Breast epithelium (tissue), 4 donors: ENCODE measurements around the gene BDKRB1. TPM values are rescaled to one million over a fixed set of nuclear protein-coding genes. Genes with fewer than 3 reads are reported as not detected.

Source experiments
- DNase-seq, 2 donors: peaks; one replicate each; pipeline ENCODE4 v3.0.0-alpha.2; 2019; ENCODE audit warnings: low spot score in 2 of 2
- H3K27ac ChIP-seq, 2 donors: fragments of 200-600 bp; sonication (generic) in 1 of 2; one replicate each; pipeline ENCODE4 v1.5.1; 2016 to 2019; ENCODE audit warnings: mild to moderate bottlenecking in 1 of 2
- H3K27me3 ChIP-seq, 2 donors: fragments of 200-600 bp; sonication (generic) in 1 of 2; one replicate each; pipeline versions ENCODE4 v1.5.1 to v1.6.0; 2017 to 2019; ENCODE audit warnings: control low read depth in 1 of 2, mild to moderate bottlenecking in 1 of 2
- H3K36me3 ChIP-seq: fragments of 200-600 bp; one replicate; pipeline ENCODE4 v1.5.1; 2019
- H3K4me1 ChIP-seq, 2 donors: fragments of 200-600 bp; sonication (generic); one replicate each; pipeline ENCODE4 v1.5.1; 2016 to 2019; ENCODE audit warnings: control low read depth in 1 of 2
- H3K4me3 ChIP-seq, 3 donors: fragments of 200-600 bp; sonication (generic); 1 replicate in 2 of 3; 2 replicates in 1 of 3; pipeline ENCODE4 v1.5.1; 2016 to 2019; ENCODE audit warnings: mild to moderate bottlenecking in 3 of 3, moderate library complexity in 2 of 3
- H3K9me3 ChIP-seq, 2 donors: fragments of 200-600 bp; sonication (generic) in 1 of 2; one replicate each; pipeline ENCODE4 v1.5.1; 2016 to 2019; ENCODE audit warnings: control low read depth in 1 of 2
- CTCF ChIP-seq, 3 donors: fragments of 450-650 bp; IDR thresholded peaks; one replicate each; pipeline ENCODE4 v1.5.1; 2016 to 2017; ENCODE audit warnings: antibody characterized with exemption in 3 of 3, mild to moderate bottlenecking in 3 of 3, moderate library complexity in 3 of 3
- POLR2A ChIP-seq: fragments of 450-650 bp; IDR thresholded peaks from one replicate; pipeline ENCODE4 v1.6.1; 2016; ENCODE audit warnings: antibody characterized with exemption, mild to moderate bottlenecking, moderate library complexity
- POLR2AphosphoS5 ChIP-seq, 3 donors: sonication (generic); formaldehyde crosslinking; IDR thresholded peaks; one replicate each; pipeline ENCODE4 v1.6.1; 2017; ENCODE audit warnings: antibody characterized with exemption in 3 of 3
- intact Hi-C: fragments of 100-400 bp; cut with DNase I; formaldehyde crosslinking; loops from one replicate; pipeline ENCODE4 v1.15.1; 2023; ENCODE audit warnings: low total_unique reads
- total RNA-seq, 3 donors: library from RNA; depleted of rRNA; stranded (reverse); fragments of >200 nt; gene quantifications; one replicate each; pipeline ENCODE4 v1.1.0, GENCODE V29; 2016

BDKRB1 gene
- total RNA-seq, 3 donors from 2014 or later = 5.9 TPM; not detected in 2

DNA sequence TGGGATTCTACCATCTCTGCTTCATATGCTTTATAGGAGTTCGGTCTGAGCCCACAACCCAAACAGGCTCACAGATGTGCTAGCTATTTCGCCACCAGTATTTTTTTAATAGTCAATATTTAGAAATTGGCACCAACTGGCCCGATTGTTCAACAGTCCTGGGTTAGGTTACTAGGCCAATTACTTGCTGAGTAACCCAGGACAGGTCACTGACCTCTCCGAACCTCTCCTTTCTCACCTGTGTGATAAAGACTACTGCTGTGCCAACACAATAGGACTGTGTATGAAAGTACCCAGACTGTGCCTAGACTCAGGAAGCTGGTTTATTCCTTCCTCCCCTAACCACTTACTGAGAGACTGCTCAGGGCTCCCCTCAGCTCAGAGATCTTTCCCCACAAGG lies 43.1 kb upstream of the BDKRB1 start:
- Histone ChIP-seq H3K4me1 (no peaks in the 10 kb centered on the region), H3K9me3 (peaks cover 0 to 6% of the 10 kb centered on the region in 2 donors), H3K27me3 (no peaks in the 10 kb centered on the region), H3K27ac (peak overlapping the region in 1 of 2 donors; percentile 52), H3K36me3 (no peaks in the 10 kb centered on the region), H3K4me3 (no peak overlapping the region)
- intact Hi-C loops = no loop called here
- TF ChIP-seq CTCF (IDR thresholded peaks at IDR 0.05) (no peak), POLR2A (no peak), POLR2AphosphoS5 (IDR thresholded peaks at IDR 0.05) (no peak)
- no peak for DNase-seq

- H3K27ac ChIP-seq = peak overlapping the region in 1 of 2 donors; percentile 52
- TF ChIP-seq CTCF (IDR thresholded peaks at IDR 0.05) (no peak), POLR2AphosphoS5 (IDR thresholded peaks at IDR 0.05) (no peak), POLR2A (no peak)
- no peak for DNase-seq
- intact Hi-C loops = no loop called here
- H3K9me3 ChIP-seq = peaks cover 0 to 6% of the 10 kb centered on the region in 2 donors
- no peaks in the 10 kb centered on the region for H3K4me1 ChIP-seq
- no peaks in the 10 kb centered on the region for H3K36me3 ChIP-seq
- no peaks in the 10 kb centered on the region for H3K27me3 ChIP-seq
- no peak overlapping the region for H3K4me3 ChIP-seq
Measured at GRCh38 chr14:96213871-96214465, 42.0 kb upstream of the BDKRB1 start.

- no peak for DNase-seq
- H3K4me1 ChIP-seq = no peaks in the 10 kb centered on the region
- H3K4me3 ChIP-seq = no peak overlapping the region
- intact Hi-C loops = no loop called here
- TF ChIP-seq CTCF (IDR thresholded peaks at IDR 0.05) (no peak), POLR2A (no peak), POLR2AphosphoS5 (IDR thresholded peaks at IDR 0.05) (no peak)
- no peaks in the 10 kb centered on the region for H3K36me3 ChIP-seq
- H3K27me3 ChIP-seq = no peaks in the 10 kb centered on the region
- peaks cover 0 to 6% of the 10 kb centered on the region in 2 donors for H3K9me3 ChIP-seq
- H3K27ac ChIP-seq = no peak overlapping the region
Measured at GRCh38 chr14:96214793-96215192, 41.2 kb upstream of the BDKRB1 start.

- intact Hi-C loops = no loop called here
Measured at GRCh38 chr14:96215452-96216244, 40.4 kb upstream of the BDKRB1 start.

More at GRCh38 chr14:96215452-96216244, 40.4 kb upstream of the BDKRB1 start:
- no peaks in the 10 kb centered on the region for H3K36me3 ChIP-seq
- peaks cover 0 to 6% of the 10 kb centered on the region in 2 donors for H3K9me3 ChIP-seq
- no peak overlapping the region for H3K4me3 ChIP-seq
- no peaks in the 10 kb centered on the region for H3K4me1 ChIP-seq
- H3K27me3 ChIP-seq = no peaks in the 10 kb centered on the region
- peak overlapping the region; percentile 60 to 69 for H3K27ac ChIP-seq
- DNase-seq = peak in 1 of 2 donors; percentile 55
- TF ChIP-seq POLR2AphosphoS5 (IDR thresholded peaks at IDR 0.05) = no peak
- TF ChIP-seq CTCF (IDR thresholded peaks at IDR 0.05) = no peak
- TF ChIP-seq POLR2A = no peak
